HCT116 (cell line): ENCODE measurements around the gene CHST4. TPM values are rescaled to one million over a fixed set of nuclear protein-coding genes. Genes with fewer than 3 reads are reported as not detected.

ENCODE experiments used
- ATAC-seq: fragments of 200-7000 bp; cut with Tn5 transposase; 2 replicates; pipeline ENCODE4 v1.9.1; 2020; ENCODE audit warnings: mild to moderate bottlenecking, moderate library complexity
- BruUV-seq: library from RNA; stranded (reverse); fragments of 400-500 nt; replicated peaks from 2 replicates; lab custom pipeline; 2021; lab: Mats Ljungman, UMichigan
- CTCF ChIA-PET: fragments of 300-600 bp; sonication (Branson Sonifier 250); formaldehyde crosslinking; loops from one replicate; lab custom pipeline; 2021; ENCODE audit warnings: antibody characterized with exemption; lab: Charles Lee
- POLR2A ChIA-PET: fragments of 300-600, 350-600 bp; sonication (Branson Sonifier 250); formaldehyde crosslinking; loops from one replicate; lab custom pipeline; 2021; ENCODE audit warnings: antibody characterized with exemption; lab: Charles Lee
- RAD21 ChIA-PET, 2 experiments: fragments of 300-600 bp; sonication (Branson Sonifier 250); formaldehyde crosslinking; loops; one replicate each; lab custom pipeline; 2023; ENCODE audit warnings: low total read pairs in 2 of 2; ENCODE audit not compliant: uncharacterized antibody in 2 of 2, unreplicated experiment in 2 of 2, low non-redundant PET in 1 of 2; lab: Charles Lee
- DNase-seq: peaks from one replicate; pipeline ENCODE4 v3.0.0-alpha.2; 2010; ENCODE audit warnings: low read depth, low spot score
- H2AFZ ChIP-seq: fragments of 200-600 bp; shearing (Covaris generic), sonication (generic); 2 replicates; pipeline ENCODE4 v1.6.1; 2017; ENCODE audit warnings: low read depth, mixed run types, mixed read lengths, antibody characterized with exemption, low read length; ENCODE audit not compliant: poor library complexity, severe bottlenecking
- H3K27ac ChIP-seq: 2 replicates; pipeline ENCODE4 v1.5.1; 2012; ENCODE audit warnings: low read depth, low read length
- H3K27me3 ChIP-seq: fragments of 200-600 bp; sonication (generic); 2 replicates; pipeline ENCODE4 v1.6.1; 2016; ENCODE audit warnings: mixed run types, low read length, mixed read lengths; ENCODE audit not compliant: insufficient read depth
- H3K36me3 ChIP-seq, 2 experiments: fragments of 200-500 bp in 1 of 2; fragments of 200-600 bp in 1 of 2; sonication (Bioruptor generic) in 1 of 2; sonication (generic) in 1 of 2; 2 replicates each; pipeline versions ENCODE4 v1.5.1 to v1.6.1; 2014 to 2016; ENCODE audit warnings: low read length in 2 of 2, inconsistent platforms in 1 of 2, mixed read lengths in 1 of 2, mixed run types in 1 of 2; ENCODE audit not compliant: insufficient read depth in 2 of 2, control insufficient read depth in 1 of 2
- H3K4me1 ChIP-seq, 2 experiments: fragments of 200-600 bp in 1 of 2; sonication (generic) in 1 of 2; 2 replicates each; pipeline versions ENCODE4 v1.5.1 to v1.6.1; 2012 to 2017; ENCODE audit warnings: low read length in 2 of 2, inconsistent platforms in 1 of 2, mild to moderate bottlenecking in 1 of 2, mixed read lengths in 1 of 2, mixed run types in 1 of 2, moderate library complexity in 1 of 2; ENCODE audit not compliant: insufficient read depth in 2 of 2, control insufficient read depth in 1 of 2
- H3K4me2 ChIP-seq: fragments of 200-600 bp; sonication (generic); 2 replicates; pipeline ENCODE4 v1.6.1; 2017; ENCODE audit warnings: mixed run types, low read length, mixed read lengths
- H3K4me3 ChIP-seq, 2 experiments: fragments of 200-600 bp in 1 of 2; sonication (generic) in 1 of 2; replicated peaks in 1 of 2; 2 replicates each; pipeline ENCODE4 v1.5.1; 2011 to 2016; ENCODE audit warnings: low read length in 2 of 2, control low read depth in 1 of 2, low read depth in 1 of 2, mild to moderate bottlenecking in 1 of 2, mixed read lengths in 1 of 2, mixed run types in 1 of 2
- H3K79me2 ChIP-seq: fragments of 200-600 bp; sonication (generic); 2 replicates; pipeline ENCODE4 v1.6.1; 2017; ENCODE audit warnings: mild to moderate bottlenecking, mixed run types, low read length, moderate library complexity, mixed read lengths; ENCODE audit not compliant: insufficient read depth
- H3K9ac ChIP-seq: fragments of 200-600 bp; sonication (generic); 2 replicates; pipeline ENCODE4 v1.6.1; 2016; ENCODE audit warnings: low read length, mixed read lengths
- H3K9me2 ChIP-seq: fragments of 200-600 bp; sonication (generic), shearing (Covaris generic); 2 replicates; pipeline ENCODE4 v1.6.1; 2017; ENCODE audit warnings: mixed run types, mild to moderate bottlenecking, moderate library complexity; ENCODE audit not compliant: insufficient read depth
- H3K9me3 ChIP-seq, 2 experiments: fragments of 200-500 bp in 1 of 2; fragments of 200-600 bp in 1 of 2; sonication (Bioruptor generic) in 1 of 2; sonication (generic) in 1 of 2; 2 replicates each; pipeline ENCODE4 v1.6.1; 2014 to 2017; ENCODE audit warnings: low read length in 2 of 2, mixed read lengths in 2 of 2, inconsistent platforms in 1 of 2, low read depth in 1 of 2, mild to moderate bottlenecking in 1 of 2, mixed run types in 1 of 2, moderate library complexity in 1 of 2; ENCODE audit not compliant: control insufficient read depth in 1 of 2, insufficient read depth in 1 of 2
- H4K20me1 ChIP-seq: fragments of 200-600 bp; sonication (generic), shearing (Covaris generic); 2 replicates; pipeline ENCODE4 v1.6.1; 2017; ENCODE audit warnings: mixed run types, mild to moderate bottlenecking, moderate library complexity; ENCODE audit not compliant: insufficient read depth
- CBX3 ChIP-seq: IDR thresholded peaks from 2 replicates; pipeline ENCODE4 v1.6.1; 2012; ENCODE audit warnings: low read depth
- CEBPB ChIP-seq: IDR thresholded peaks from 2 replicates; pipeline ENCODE4 v1.6.1; 2012; ENCODE audit warnings: low read depth
- CTCF ChIP-seq, 3 experiments: fragments of 200-600 bp in 1 of 3; sonication (generic) in 1 of 3; IDR thresholded peaks in 2 of 3; conservative IDR thresholded peaks in 1 of 3; 2 replicates each; pipeline ENCODE4 v1.5.1; 2012 to 2017; ENCODE audit warnings: low read depth in 2 of 3, low read length in 2 of 3, antibody characterized with exemption in 1 of 3, borderline replicate concordance in 1 of 3, control low read depth in 1 of 3, mild to moderate bottlenecking in 1 of 3, mixed read lengths in 1 of 3, mixed run types in 1 of 3, moderate library complexity in 1 of 3; ENCODE audit not compliant: insufficient read depth in 1 of 3
- ELF1 ChIP-seq: IDR thresholded peaks from 2 replicates; pipeline ENCODE4 v1.6.1; 2012; ENCODE audit warnings: low read depth, borderline replicate concordance
- EZH2 ChIP-seq: fragments of 200-600 bp; sonication (generic); IDR thresholded peaks from 2 replicates; pipeline ENCODE4 v1.6.1; 2017; ENCODE audit warnings: antibody characterized with exemption, mixed run types
- EZH2phosphoT487 ChIP-seq: fragments of 200-600 bp; IDR thresholded peaks from 2 replicates; pipeline ENCODE4 v1.6.1; 2018; ENCODE audit warnings: antibody characterized with exemption, borderline replicate concordance
- FOSL1 ChIP-seq: IDR thresholded peaks from 2 replicates; pipeline ENCODE4 v1.6.1; 2012; ENCODE audit warnings: low read depth
- JUND ChIP-seq: IDR thresholded peaks from 2 replicates; pipeline ENCODE4 v1.6.1; 2012
- POLR2A ChIP-seq: IDR thresholded peaks from 2 replicates; pipeline ENCODE4 v1.7.0; 2011; ENCODE audit warnings: borderline replicate concordance; ENCODE audit not compliant: insufficient read depth, insufficient read length; ENCODE audit errors: extremely low read depth
- POLR2AphosphoS5 ChIP-seq: IDR thresholded peaks from 2 replicates; pipeline ENCODE4 v1.6.1; 2011; ENCODE audit warnings: mild to moderate bottlenecking, low read depth, low read length, moderate library complexity
- RAD21 ChIP-seq: IDR thresholded peaks from 2 replicates; pipeline ENCODE4 v1.6.1; 2012; ENCODE audit warnings: low read depth, mild to moderate bottlenecking
- REST ChIP-seq: IDR thresholded peaks from 2 replicates; pipeline ENCODE4 v1.6.1; 2012; ENCODE audit warnings: low read depth
- SIN3A ChIP-seq: IDR thresholded peaks from 2 replicates; pipeline ENCODE4 v1.6.1; 2012; ENCODE audit warnings: low read depth
- SRF ChIP-seq: IDR thresholded peaks from 2 replicates; pipeline ENCODE4 v1.6.1; 2012; ENCODE audit warnings: low read depth
- TCF7L2 ChIP-seq: IDR thresholded peaks from 2 replicates; pipeline ENCODE4 v1.7.0; 2011; ENCODE audit warnings: borderline replicate concordance, inconsistent platforms; ENCODE audit not compliant: insufficient read depth, insufficient read length; ENCODE audit errors: extremely low read depth
- ZFX ChIP-seq: fragments of 450-650 bp; IDR thresholded peaks from 2 replicates; pipeline ENCODE4 v1.6.1; 2017
- ZNF274 ChIP-seq: fragments of 200-500 bp; sonication (Bioruptor generic); IDR thresholded peaks from 2 replicates; pipeline ENCODE4 v1.6.1; 2014; ENCODE audit warnings: mild to moderate bottlenecking, low read depth, low read length, inconsistent platforms
- intact Hi-C: fragments of 100-400 bp; cut with micrococcal nuclease; formaldehyde crosslinking; loops from 2 replicates; pipeline ENCODE4 v1.10.0; 2022
- total RNA-seq: library from RNA; stranded (reverse); gene quantifications from one replicate; pipeline ENCODE4 v1.2.1, GENCODE V29; 2021; ENCODE audit not compliant: unreplicated experiment
- TF ChIP-seq, protein P1 (sequence below): IDR thresholded peaks from 2 replicates; pipeline ENCODE4 v1.6.1; 2012
- TF ChIP-seq, protein P2 (sequence below): IDR thresholded peaks from 2 replicates; pipeline ENCODE4 v1.6.1; 2011; ENCODE audit warnings: mild to moderate bottlenecking, low read length, moderate library complexity; ENCODE audit not compliant: insufficient replicate concordance; ENCODE audit errors: extremely low read depth
- TF ChIP-seq, protein P3 (sequence below): IDR thresholded peaks from 2 replicates; pipeline ENCODE4 v1.6.1; 2012

CHST4 gene
- total RNA-seq, 1 experiment from 2014 or later: 0.59 TPM

DNA sequence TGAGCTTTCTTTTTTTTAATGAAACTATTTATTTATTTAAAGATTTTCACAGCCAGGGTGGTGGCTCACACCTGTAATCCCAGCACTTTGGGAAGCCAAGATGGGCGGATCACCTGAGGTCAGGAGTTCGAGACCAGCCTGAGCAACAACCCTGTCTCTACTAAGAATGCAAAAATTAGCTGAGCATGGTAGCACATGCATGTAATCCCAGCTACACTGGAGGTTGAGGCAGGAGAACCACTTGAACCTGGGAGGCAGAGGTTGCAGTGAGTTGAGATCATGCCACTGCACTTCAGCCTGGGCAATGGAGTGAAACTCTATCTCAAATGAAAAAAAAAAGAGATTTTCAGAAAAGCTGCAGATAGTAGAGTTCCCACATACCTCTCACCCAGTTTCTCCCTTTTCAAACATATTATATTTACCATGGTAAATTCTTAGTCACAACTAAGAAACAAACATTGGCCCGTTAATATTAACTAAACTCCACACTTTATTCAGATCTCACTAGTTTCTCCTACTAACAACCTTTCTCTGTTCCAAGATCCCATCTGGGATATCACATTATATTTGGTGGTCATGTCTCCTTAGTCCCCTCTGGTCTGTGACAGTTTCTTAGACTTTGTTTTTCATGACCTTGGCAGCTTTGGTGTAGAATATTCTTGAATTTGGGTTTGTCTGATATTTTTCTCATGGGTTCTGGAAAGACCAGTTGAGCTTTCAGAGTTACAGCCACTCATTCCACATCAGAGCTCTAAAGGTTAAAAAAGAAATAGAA is 58.5 kb downstream of the CHST4 start:
- no peak overlapping the region for H3K27ac ChIP-seq
- no peaks in the 10 kb centered on the region for H3K4me1 ChIP-seq
- no peak overlapping the region for H2AFZ ChIP-seq
- DNase-seq (no peak), ATAC-seq (no peak)
- H4K20me1 ChIP-seq: no peaks in the 10 kb centered on the region
- no peak overlapping the region for H3K9ac ChIP-seq
- H3K9me2 ChIP-seq: no peaks in the 10 kb centered on the region
- RAD21 ChIA-PET: no interaction called here
- no peak overlapping the region for H3K4me3 ChIP-seq
- no peaks in the 10 kb centered on the region for H3K79me2 ChIP-seq
- H3K4me2 ChIP-seq: no peak overlapping the region
- POLR2A ChIA-PET: no interaction called here
- CTCF ChIA-PET: interaction anchor here (1.1 to 1.9 kb wide), 2 partner anchors 20 to 26 kb away, joined by 4 to 6 read pairs; no protein-coding TSS in a partner anchor
- H3K9me3 ChIP-seq: no peaks in the 10 kb centered on the region
- no peak for TF ChIP-seq SIN3A
- no peak for TF ChIP-seq CTCF (IDR thresholded peaks at IDR 0.05 in 2 of 3, conservative IDR thresholded peaks at IDR 0.05 in 1 of 3; ENCODE audit: borderline replicate concordance in 1 of 3, insufficient read depth in 1 of 3, low read depth in 2 of 3, low read length in 2 of 3)
- TF ChIP-seq, protein P1, sequence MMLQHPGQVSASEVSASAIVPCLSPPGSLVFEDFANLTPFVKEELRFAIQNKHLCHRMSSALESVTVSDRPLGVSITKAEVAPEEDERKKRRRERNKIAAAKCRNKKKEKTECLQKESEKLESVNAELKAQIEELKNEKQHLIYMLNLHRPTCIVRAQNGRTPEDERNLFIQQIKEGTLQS: no peak
- no peak for TF ChIP-seq POLR2AphosphoS5
- TF ChIP-seq FOSL1: no peak
- no peak for TF ChIP-seq REST
- no peak for TF ChIP-seq CEBPB
- TF ChIP-seq RAD21: no peak
- TF ChIP-seq, protein P2, sequence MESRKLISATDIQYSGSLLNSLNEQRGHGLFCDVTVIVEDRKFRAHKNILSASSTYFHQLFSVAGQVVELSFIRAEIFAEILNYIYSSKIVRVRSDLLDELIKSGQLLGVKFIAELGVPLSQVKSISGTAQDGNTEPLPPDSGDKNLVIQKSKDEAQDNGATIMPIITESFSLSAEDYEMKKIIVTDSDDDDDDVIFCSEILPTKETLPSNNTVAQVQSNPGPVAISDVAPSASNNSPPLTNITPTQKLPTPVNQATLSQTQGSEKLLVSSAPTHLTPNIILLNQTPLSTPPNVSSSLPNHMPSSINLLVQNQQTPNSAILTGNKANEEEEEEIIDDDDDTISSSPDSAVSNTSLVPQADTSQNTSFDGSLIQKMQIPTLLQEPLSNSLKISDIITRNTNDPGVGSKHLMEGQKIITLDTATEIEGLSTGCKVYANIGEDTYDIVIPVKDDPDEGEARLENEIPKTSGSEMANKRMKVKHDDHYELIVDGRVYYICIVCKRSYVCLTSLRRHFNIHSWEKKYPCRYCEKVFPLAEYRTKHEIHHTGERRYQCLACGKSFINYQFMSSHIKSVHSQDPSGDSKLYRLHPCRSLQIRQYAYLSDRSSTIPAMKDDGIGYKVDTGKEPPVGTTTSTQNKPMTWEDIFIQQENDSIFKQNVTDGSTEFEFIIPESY: no peak
- no peak for TF ChIP-seq TCF7L2
- TF ChIP-seq POLR2A: no peak
- TF ChIP-seq CBX3: no peak
- TF ChIP-seq, protein P3, sequence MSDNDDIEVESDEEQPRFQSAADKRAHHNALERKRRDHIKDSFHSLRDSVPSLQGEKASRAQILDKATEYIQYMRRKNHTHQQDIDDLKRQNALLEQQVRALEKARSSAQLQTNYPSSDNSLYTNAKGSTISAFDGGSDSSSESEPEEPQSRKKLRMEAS: no peak
- no peak for TF ChIP-seq EZH2phosphoT487
- TF ChIP-seq ELF1: no peak
- no peak for TF ChIP-seq ZFX
- no peak for TF ChIP-seq JUND
- TF ChIP-seq SRF: no peak
- no peak for TF ChIP-seq EZH2
- no peak for TF ChIP-seq ZNF274
- no TSS peak for BruUV-seq
- H3K36me3 ChIP-seq: no peaks in the 10 kb centered on the region
- H3K27me3 ChIP-seq: peaks cover 8% of the 10 kb centered on the region; the same call in 1 of the 2 replicates
- intact Hi-C loops: no loop called here
